HG03103 (cell line): ENCODE data around the gene GNAI2.
"Not testable (repeated sequence)": the region's sequence is repeated elsewhere in the genome, so short reads cannot be mapped to it uniquely, and the experiment has no call there.

ENCODE experiments used
- ATAC-seq: cut with Tn5 transposase; IDR thresholded peaks from one replicate; pipeline ENCODE4 v1.9.1; 2021; ENCODE audit warnings: low read depth; ENCODE audit not compliant: unreplicated experiment

Gene GNAI2

DNA sequence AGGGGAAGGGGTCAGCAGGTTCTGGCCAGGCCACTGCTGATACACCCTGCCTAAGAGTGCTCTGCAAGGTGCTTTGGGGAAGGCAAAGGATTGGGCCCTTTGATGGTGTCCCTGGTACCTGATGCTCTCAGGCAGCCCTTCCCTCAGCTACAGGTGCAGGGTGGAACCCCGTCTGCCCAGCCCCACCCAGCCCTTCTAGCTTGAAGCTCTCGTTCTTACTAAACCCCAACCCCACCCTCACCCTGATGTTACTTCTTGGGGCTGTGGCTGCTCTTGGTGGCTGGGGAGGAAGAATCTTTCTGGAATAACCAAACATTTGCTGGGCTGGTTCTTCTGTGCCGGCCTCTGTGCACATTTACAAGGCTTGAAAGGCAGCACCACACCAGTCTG is 6.4 kb downstream of the GNAI2 start:
- ATAC-seq, result no peak

DNA sequence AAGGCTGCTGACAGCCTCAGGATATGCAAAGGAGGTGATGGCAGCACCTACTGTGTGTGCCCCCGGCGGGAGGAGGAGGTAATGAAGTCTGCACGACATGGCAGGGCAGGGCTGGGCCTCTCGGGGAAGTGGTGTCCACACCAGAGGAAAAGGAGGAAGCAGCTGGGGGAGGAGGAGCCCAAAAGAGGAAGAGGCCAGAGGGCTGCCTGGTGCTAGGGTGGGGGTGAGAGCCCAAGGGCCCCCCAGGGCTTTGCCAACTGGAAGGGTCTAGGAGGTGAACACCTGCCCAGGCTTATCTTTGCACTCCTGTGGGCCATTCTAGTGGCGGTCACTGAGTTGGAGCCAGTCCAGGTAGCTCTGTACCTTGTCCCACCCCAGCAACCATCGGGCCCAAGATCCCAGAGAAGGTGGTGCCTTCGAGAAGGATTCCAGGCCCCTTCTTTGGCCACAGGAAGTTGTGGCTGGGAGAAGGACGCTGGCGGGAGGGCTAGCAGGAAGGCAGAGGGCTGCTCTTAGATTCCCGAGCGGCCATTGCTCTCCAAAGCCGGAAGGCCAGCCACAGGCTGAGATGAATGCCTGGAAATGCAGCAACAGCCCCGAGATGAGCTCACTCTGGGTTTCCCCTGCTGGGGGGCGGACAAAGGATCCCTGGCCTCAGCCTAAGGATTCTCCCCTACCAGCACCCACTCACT is 7.0 kb downstream of the GNAI2 start:
- no peak for ATAC-seq

DNA sequence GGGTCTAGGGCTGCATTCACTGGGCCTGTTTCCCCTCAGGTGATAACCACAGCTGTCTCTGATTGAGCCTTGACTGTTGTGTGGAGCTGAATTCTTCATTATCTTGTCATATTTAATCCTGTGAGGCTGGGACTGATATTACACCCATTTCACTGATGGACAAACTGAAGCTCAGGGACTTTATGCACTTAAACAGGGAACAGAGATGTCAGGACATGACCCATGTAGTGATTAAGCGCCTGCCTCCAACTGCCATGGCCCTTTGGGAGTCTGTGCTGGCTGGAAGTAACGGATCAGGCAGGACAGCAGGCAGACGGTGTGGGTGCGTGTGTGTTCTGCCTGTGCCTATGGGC is 7.5 kb downstream of the GNAI2 start:
- ATAC-seq, result no peak

DNA sequence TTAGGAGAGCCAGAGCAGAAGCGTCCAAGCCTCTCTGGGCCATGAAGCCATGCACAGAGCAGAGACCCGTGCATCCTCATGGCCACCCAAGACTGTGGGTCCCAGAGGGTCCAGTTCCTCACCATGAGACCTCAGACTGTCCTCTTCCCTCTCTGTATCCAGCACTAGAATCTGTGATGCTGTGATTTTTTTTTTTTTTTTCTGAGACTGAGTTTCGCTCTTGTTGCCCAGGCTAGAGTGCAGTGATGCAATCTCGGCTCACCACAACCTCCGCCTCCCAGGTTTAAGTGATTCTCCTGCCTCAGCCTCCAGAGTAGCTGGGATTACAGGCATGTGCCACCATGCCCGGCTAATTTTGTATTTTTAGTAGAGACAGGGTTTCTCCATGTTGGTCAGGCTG is 8.8 kb downstream of the GNAI2 start:
- ATAC-seq, result not testable (repeated sequence)

DNA sequence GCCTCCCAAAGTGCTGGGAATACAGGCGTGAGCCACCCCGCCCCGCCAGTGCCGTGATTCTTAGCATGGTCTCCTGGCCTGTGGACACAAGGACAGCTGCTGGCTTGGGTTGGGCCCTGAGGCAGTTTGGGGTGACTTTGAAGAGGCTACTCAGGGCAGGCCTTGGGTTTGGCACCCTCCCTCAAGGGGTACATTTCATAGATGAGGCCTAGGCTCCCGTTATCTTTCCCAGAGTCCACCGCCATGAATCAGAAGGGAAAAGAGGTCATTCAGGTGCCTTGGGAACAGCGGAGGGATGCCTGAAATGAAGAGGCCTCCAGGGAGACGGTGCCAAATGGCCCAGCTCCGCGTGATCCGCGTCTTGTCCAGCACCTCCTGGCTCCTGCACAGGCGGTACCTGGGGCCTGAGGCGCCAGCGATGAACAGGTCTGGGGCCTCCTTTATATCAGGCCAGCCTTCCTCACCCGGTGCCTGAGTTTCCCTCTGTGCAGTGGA is 9.3 kb downstream of the GNAI2 start:
- no peak for ATAC-seq

DNA sequence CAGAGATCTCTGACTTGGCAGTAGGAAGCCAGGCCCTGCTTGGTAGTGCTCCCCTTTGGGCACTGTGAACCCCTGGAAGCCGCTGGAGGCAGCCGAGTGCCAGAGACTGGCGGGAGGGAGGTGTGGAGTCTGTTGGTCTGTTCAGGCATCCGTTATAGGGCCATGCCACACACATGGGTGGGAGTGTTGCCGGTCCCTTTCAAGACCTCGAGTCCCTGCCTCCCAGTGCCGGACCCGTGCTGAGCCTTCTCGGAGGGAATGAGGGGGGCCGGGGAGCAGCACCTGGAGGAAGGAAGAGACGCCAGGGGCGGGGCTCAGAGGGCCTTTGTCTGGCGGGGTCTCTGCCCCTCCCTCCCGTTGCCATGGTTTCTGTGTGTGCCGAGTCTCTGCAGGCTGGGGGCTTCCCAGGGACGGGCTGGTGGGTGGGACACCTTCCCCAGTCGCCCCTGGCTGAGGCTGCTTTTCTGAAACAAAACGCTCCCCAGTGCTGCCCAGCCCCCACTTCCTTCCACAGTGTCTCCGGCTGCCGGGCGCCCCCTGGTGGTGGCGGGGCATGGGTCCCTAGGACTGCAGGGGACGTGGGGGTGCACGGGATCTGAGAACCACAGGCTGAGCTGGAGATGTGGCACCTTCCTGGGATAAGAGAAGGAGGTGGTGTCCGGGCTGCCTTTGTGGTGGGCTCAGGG is 10.0 kb downstream of the GNAI2 start:
- ATAC-seq, result peak; percentile 45

DNA sequence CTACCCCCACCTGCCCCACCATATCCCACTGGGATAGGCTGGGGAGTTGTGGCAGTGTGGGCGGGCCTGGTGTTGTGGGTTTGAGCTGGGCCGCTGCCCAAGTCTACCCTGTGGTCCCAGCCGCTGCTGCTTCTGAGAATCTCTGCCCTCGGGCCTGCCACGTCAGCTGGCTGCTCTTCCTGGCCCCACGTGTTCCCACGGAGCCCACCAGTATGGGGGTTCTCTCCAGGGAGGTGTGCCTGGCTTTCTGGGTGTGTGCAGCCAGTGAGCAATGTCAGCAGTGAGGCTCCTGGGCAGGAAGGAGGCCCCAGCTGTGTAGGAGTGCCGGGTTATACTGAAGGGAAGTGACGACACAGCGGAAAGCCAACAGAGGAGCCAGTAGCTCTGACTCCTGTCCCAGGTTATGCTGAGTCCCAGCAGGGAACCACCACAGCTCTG is 10.5 kb downstream of the GNAI2 start:
- ATAC-seq, result peak; percentile 48

DNA sequence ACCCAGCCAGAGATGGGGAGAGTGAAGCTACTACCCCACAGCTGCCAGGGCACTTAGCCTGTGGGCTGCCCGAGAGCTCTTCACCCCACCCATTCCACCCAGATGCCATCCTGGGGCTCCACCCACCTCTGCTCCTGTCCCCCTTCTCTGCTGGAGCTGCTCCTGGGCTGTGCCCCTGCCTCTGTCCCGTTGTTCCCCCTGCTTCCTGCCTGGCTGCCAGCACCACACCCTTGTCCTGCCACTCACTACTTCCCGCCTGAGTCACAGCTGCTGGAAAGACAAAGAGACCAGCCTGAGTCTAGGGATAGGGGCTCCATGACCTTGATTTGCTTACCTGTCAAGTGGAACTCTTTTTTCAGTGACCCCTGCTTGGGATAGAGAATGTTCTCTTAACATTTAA is 12.4 kb downstream of the GNAI2 start:
- no peak for ATAC-seq

DNA sequence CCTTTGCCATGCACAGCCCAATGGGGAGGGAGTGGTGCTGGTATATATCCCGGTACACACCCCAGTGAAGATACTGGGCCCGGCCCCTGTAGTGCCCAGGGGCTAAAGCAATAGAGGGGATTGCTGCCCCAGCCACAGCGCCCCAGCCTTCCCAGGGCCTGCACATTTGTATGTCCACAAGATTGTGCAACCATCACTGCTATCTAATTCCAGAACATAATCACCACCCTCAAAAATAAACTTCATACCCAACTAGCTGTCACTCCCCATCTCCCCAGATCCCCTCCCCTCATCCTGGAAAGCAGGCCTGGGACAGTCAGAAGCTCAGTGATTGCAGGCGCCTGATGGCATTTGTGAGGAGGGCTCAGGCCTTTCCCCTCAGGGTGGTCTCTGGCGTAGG is 13.5 kb downstream of the GNAI2 start:
- no peak for ATAC-seq

DNA sequence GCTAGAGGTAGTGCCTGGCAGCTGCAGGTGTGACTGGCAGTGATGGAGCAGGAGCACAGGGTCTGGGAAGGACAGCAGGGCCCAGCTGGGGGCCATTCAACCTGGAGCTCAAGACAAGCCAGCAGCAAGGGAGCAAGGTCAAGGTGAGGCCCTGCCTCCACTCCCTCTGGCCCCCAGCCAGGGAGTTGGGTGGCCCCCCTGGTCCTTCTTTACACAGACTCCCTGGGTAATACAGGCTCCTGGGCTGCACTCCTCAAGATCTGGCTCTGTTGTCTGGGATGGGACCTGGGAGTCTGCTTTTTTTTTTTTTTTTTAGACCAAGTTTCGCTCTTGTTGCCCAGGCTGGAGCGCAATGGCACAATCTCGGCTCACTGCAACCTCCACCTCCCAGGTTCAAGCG is 14.5 kb downstream of the GNAI2 start:
- no peak for ATAC-seq

DNA sequence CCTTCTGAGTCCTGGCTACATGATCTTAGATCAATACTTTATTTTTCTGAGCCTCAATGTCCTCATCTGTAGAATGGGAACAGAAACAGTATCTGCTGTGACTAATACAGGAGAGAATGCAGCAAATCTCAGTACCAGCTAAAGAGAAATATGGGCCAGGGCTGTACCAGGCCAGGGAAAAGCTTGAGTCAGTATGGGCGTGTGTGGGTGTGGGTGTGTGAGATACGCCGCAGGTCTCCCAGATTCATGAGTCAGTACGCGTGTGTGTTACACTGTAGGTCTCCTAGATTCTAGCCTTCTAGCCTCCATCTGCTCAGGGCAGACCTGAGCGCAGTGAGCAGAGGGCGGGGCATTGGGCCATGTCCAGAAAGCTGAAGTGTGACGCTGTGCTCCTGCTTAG is 15.2 kb downstream of the GNAI2 start:
- no peak for ATAC-seq

DNA sequence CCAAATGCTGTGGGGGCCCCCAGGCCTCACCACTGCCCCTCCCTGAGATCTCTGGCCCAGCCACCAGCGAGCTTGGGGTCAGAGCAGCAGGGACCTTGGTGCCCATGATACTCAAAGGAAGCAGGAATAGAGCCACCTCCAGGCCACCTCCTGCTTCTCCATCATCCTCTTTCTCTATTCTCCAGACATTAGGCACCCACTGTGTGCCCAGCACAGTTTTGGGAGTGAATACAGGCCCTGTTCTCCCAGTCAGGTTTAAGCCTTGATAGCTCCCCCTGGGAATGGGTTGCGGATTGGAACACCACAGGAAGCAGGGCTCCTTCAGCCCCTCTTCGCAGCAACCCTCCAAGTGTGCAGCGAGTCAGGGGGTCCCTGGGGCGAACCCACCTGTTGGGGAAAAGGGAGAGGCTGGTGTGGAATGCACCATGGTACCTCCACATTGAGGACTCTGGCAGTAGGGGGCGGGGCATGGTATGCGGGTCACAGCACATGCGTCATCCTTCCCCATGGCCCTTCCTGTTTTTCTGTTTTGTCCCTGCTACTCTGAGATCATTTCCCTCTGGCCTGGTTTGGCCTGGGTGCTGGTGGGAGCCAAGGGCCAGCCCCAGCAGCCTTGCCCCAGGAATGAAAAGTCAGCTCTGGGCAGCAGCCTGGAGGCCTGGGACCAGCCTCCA is 18.7 kb downstream of the GNAI2 start:
- no peak for ATAC-seq

DNA sequence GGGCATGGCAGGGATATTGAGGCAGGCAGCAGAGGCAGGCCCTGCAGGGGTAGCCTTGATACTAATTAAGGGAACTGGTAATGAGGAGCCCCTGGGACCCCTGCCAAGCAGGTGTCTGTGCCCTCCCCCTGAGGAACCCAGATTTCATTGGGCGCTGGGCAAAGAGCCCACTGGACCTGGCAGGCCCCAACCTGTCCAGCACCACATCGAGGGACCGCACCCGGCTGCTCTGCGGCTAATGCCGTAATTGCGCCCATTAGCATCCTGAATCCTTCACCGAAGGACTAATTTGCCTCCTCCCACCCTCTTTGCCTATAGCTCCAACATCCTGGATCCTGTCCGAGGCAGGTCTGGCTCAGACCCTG is 19.2 kb downstream of the GNAI2 start:
- no peak for ATAC-seq

DNA sequence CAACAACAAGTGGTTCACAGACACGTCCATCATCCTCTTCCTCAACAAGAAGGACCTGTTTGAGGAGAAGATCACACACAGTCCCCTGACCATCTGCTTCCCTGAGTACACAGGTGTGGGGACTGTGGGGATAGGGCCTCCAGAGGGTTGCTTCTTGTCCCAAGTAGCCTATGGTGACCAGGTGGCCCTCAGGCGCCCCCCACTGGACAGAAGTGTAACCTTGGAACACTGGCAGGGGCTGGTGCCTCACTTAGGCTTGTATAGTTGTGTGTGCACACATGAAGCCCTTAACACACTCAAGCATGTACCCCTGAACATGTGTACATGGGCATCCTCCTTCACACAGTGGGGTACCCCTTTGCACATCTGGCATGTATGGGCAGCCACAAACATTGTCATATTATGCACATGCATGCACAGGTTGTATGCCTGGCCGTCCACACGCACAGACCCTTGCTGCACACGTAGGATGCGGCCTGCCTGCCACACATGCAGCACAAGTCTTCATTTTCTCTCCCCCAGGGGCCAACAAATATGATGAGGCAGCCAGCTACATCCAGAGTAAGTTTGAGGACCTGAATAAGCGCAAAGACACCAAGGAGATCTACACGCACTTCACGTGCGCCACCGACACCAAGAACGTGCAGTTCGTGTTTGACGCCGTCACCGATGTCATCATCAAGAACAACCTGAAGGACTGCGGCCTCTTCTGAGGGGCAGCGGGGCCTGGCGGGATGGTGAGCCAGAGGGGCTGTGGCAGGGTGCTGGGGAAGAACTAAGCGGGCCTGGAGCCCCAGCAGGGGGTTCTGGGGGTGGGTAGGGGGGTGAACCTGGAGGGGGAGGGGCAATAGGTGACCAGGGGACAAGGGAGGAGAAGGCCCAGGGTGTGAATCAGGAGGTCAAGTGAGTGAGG is 21.2 kb downstream of the GNAI2 start:
- ATAC-seq, result no peak

DNA sequence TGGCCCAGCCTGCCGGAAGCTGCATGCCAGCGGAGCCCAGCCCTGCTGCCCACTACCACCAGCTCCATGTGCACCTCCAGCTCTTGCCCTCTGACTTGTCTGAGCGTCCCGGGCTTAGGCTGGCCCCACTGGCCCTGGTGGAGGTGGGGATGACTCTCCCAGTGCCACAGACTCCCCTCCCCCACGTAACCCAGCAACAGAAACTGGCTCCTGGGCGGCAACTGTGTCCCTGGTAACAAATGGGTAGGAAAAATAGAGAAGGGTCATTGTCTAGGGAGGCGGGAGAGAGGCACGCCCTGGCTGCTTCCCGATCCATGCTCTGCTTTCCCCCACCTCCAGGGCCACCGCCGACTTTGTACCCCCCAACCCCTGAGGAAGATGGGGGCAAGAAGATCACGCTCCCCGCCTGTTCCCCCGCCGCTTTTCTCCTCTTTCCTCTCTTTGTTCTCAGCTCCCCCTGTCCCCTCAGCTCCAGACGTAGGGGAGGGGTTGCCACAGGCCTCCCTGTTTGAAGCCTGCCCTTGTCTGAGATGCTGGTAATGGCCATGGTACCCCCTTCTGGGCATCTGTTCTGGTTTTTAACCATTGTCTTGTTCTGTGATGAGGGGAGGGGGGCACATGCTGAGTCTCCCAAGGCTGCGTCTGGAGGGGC is 22.2 kb downstream of the GNAI2 start:
- ATAC-seq, result no peak

DNA sequence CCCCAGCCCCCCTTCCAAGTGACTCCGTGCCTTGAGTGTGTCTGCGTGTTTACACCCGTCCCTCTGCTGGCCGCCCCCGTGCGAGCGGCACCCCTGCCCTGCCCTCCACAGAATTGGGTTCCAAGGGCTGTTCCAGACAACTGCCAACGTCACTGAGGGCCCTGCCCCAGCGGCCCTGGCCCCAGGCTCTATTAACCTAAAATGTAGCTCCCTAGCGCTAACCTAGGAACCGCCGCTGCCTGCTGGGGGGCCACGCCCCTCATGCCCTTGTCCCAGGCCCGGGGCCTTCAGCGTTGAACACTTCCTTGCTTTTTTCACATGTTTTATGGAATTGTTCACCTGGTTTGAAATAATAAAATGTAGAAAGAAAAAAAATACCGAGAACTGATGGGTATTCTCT is 23.0 kb downstream of the GNAI2 start:
- no peak for ATAC-seq

DNA sequence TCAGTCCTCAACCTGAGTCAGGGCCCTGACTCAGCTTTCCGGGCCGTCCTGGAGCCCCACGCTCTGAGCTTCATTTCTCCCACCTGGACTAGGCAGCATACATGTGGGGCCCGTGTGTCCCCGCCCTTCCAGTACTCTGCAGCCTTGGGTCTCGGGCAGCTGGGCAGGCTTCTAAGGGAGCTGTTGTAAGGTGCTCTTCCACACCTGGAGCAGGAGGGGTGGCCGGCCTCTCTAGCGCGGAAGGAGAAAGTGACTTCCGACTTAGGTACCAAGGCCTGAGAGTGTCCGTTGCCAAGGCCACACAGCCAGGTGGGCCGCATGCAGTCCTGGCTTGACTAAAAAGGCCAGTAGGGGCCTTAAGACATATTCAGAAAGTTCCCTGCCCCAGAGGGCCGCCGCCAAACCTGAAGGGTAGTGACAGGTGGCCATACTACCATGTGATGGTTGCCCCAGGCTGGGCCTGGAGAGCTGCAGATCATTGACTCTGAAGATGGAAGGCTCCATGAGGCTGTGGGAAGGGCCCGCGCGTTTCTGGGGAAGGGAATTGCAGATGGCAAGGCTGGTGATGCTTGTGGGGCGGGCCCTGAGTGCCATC is 23.5 kb downstream of the GNAI2 start:
- ATAC-seq, result peak; percentile 10

DNA sequence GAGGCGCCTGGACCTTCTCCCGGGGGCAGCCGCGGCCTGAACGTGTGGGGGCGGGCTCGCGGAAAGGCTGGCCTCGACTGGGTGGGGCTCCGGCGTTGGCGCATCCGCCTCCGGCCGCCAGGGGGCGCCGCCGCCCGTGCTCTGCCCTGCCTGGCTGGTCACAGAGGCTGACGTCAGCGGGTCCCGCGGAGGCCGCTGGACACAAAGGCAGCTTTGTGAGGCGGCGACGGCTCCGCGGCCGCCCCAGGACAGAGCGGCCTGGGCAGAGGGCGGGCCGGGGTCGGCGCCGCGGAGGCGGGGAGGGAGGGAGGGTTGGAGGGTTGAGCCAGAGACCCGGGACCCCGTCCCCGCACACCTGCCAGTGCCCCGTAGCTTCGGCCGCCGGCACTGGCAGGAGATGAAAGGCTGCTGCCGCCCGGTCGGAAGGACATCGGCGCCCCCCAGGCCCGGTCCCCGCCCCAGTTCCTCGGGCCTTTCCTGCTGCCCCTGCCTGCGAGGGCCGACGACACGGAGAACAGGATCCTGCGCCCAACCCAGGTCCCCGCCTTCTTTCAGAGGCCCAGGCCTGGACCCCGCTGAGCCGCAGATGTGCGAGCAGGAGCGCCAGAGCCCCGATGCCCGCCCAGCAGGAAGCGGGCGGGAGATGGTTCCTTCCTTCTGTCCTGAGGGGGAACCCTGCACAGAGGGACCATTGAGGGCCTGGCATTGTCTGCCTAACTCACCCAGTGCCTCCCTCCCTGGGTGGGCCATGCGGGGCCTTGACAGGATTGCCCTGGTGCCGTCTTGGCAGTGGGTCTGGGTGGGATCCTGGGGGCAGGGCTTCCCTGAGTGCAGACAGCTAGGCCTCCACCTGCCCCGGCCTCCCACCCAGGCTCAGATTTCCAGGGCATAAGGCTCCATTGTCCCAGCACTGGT is 24.3 kb downstream of the GNAI2 start:
- ATAC-seq, result peak; percentile 79

DNA sequence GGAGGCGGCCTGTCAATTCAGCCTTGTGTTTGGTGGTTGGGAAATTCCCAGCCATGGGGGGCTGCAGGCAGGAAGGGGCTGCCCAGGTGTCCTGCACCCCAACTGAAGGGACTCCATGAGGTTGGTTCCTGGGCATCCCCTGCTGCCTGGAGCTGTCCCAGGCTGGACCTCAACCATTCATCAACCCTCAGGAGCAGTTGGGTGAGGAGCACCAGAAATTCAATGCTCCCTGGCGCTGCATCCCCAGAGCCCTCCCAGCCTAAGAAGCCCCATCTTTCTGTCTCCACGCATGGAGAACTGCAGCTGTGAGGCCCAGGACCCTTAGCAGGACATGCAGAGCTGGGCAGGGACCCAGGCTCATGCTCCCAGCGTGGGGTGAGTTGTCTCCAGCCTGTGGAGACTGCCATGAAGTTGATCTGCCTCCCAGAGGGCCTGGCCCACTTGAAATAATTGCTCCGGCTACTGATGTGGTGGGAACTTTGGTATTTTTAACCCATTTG is 25.0 kb downstream of the GNAI2 start:
- ATAC-seq, result no peak
